ENCODE measurements around the gene USP9X.
A peak's percentile ranks its signal among the peaks of the same experiment; 100 is the strongest.
"Not testable (repeated sequence)": the region's sequence is repeated elsewhere in the genome, so short reads cannot be mapped to it uniquely, and the experiment has no call there.

Gene USP9X

DNA sequence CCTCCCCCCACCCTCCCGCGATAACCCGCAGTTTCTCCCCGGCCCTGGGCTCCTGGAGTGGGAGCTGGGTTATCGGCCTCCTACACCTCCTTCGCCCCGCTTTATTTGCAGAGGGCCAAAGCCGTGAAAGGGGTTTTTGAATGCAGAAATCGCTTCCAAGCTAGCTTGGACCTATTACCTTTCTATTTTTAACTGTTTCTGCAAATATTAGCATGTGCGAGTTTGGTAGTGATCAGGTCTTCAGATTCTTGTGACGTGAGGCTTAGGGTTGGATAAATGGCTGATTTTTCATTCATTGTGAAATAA, 1.3 kb downstream of the USP9X start:
- DNase-seq (ENCODE audit: low read depth): no peak

- DNase-seq (ENCODE audit: low read depth): no peak
These were observed 2.0 kb downstream of the USP9X start for GRCh38 chrX:41087201-41087600.

DNA sequence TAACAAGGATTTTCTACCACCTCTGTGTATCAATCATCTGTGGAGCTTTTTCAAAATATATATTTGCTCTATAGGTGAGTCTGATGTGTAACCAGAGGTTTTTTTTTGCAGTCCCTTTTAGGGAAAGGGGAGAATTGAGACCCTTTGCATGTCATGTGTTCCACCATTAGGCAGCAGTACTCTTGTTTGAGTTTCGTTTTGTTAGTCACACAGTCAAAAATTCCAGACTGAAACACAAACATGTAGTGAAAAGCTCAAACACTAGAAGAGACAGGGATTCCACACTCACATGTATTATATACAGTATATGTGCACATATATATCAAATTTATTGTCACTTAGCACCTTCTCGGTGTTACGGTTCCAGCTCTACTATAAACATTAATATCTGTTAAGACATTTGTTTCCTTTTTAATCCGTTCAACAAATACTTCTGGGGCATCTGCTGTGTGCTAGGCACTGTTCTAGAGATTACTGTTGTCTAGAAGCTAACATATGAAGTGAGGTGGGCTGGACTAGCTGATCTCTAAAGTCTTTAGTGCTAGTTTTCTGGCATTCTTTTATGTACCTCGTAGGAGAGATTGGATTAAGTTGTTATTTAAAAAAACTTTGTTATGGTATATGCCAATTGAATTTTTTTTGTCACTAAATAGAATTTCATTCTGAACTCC, 5.5 kb downstream of the USP9X start:
- no peak for DNase-seq (ENCODE audit: low read depth)

GRCh38 chrX:41092776-41093175, 7.5 kb downstream of the USP9X start:
- DNase-seq (ENCODE audit: low read depth): no peak

GRCh38 chrX:41095174-41095573, 9.9 kb downstream of the USP9X start:
- no peak for DNase-seq (ENCODE audit: low read depth)

DNA sequence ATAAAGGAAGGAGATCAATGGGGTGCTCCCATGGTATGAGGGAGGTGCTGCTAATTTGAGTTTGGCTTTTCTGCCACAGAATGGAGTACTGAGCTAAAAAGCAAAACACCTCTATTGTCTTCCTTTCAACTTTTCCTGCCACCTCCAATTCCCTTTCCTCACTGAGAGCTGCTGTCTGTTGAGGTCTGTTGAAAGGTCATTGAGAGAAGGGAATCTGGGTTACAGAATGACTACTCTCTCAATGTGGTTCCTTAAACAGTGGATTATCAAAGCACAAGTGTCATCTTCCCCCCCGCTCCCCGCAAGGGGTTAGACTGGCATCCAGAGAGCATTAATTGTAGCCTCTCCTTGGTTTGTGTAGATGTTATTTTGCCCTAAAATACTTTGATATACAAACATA, 10.7 kb downstream of the USP9X start:
- no peak for DNase-seq (ENCODE audit: low read depth)

DNA sequence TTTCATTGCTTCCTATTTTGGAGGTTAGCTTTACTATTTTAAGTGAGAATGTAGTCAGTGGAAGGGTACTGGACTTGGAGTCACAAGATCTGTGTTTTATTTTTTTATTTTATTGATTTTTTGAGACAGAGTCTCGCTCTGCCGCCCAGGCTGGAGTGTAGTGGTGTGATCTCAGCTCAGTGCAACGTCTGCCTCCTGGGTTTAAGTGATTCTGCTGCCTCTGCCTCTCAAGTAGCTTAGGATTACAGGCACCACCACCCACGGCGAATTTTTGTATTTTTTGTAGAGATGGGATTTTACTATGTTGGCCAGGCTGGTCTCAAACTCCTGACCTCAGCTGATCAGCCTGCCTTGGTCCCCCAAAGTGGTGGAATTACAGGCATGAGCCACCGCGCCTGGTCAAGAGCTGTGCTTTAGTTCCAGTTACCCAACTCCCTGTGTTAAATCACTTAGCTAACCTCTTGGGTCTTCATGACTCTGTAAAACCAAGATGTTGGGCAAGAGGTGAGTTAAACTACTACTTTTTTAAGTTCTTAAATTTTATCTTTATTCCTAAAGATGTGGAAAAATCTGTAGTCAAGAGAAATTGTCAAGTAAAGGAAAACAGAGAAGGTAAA, 11.2 kb downstream of the USP9X start:
- no peak for DNase-seq (ENCODE audit: low read depth)

DNA sequence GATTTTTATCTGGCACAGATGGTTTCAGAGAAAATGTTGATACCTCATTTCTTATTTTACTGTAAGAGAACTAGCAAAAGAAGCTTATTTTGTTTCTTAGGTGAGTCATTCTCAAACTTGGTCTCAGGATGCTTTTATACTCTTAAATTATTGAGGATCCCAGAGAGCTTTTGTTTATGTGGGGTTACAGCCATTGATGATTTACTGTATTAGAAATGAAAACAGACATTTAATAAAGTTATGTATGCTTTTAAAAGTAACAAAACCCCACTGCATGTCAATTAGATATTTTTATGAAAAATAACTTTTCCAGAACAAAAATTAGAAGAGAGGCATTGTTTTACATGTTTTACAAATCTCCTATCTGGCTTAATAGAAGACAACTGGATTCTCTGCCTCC, 12.1 kb downstream of the USP9X start:
- no peak for DNase-seq (ENCODE audit: low read depth)

DNA sequence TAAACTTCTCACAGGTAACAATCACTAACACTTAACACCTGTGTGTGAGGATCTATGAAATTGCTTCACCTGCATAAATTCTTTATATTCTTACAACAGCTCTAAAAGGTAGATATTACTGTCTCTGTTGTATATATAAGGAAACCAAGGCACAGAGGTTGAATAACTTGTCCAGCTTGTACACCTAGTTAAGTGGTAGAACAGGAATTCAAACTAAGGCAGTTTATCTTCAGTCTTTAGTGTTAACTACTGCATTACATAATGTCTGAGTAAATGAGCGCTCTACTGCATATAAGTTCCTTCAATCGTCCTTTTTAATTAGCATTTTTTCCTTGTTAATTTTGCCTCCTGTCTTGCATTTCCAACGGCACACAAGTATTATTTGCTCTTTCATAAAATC, 15.0 kb downstream of the USP9X start:
- DNase-seq (ENCODE audit: low read depth): no peak

DNA sequence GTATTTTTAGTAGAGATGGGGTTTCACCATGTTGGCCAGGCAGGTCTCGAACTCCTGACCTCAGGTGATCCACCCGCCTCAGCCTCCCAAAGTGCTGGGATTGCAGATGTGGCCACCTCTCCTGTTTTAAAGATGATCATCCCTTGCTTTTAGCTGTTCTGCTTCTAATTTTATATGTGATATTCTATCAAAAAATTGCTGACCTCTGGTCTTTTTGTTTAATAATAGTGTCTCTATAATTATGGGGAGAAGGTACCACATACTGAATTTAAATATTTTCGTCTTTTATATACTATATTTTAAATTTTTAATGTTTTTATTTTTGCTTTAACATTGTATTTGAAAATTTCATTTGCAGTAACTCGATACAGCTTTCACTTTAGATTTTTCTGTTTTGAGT, 15.6 kb downstream of the USP9X start:
- no peak for DNase-seq (ENCODE audit: low read depth)

DNA sequence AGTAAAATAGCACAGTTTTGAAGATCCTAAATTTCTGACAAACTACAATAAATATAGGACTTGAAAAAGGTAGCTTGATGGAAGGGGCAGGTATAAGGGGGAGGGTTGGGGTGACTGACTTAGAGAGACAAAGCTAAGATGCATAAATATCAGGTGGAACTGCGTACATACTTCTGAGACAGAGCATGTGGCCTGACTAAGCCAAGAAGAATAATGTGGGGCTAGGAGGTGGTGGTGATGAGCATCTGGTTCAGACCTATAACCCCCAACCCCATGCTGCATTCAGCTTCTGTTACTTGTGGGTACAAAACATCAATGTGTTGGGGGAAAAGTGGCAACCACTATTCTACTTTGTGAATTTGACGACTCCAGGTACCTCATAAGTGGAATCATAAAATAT, 19.8 kb downstream of the USP9X start:
- no peak for DNase-seq (ENCODE audit: low read depth)

- not testable (repeated sequence) for DNase-seq (ENCODE audit: low read depth)
These were observed 21.0 kb downstream of the USP9X start for GRCh38 chrX:41106257-41106656.

DNA sequence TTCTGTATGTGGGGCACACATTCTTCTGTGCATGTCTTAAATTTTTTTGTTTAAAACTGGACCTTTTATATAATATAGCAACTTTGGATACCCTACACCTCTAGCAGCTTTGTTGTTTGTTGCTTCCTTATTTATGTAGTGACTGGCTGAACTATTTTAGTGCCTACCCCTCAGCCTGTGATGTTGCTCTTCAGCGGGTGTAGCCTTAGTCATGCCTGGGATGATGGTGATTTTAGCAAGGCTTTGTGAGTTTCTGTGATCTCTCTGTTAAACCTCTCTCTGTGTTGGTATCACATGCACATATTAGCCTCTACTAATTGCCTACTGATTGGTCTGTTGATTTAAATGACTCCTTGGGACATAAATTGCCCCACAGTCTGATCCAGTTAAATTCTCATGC, 22.8 kb downstream of the USP9X start:
- DNase-seq (ENCODE audit: low read depth): no peak

- DNase-seq (ENCODE audit: low read depth): no peak
These were observed 23.4 kb downstream of the USP9X start for GRCh38 chrX:41108463-41109205.

- no peak for DNase-seq (ENCODE audit: low read depth)
These were observed 25.8 kb downstream of the USP9X start for GRCh38 chrX:41110801-41111625.

DNA sequence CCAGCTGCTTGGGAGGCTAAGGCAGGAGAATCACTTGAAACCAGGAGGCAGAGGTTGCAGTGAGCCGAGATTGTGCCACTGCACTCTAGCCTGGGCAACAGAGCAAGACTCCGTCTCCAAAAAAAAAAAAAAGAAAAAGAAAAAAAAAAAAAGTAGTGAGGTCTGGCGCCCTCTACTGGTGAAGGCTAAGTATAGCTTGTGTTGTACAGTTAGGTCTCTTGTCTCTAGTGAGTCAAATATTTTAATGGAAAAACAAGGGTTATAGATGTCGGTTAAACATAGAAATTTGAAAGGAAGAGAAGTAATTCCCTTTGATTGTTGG, 29.8 kb downstream of the USP9X start:
- peak; percentile 10 for DNase-seq (ENCODE audit: low read depth)

- no peak for DNase-seq (ENCODE audit: low read depth)
These were observed 31.7 kb downstream of the USP9X start for GRCh38 chrX:41116948-41117347.

DNA sequence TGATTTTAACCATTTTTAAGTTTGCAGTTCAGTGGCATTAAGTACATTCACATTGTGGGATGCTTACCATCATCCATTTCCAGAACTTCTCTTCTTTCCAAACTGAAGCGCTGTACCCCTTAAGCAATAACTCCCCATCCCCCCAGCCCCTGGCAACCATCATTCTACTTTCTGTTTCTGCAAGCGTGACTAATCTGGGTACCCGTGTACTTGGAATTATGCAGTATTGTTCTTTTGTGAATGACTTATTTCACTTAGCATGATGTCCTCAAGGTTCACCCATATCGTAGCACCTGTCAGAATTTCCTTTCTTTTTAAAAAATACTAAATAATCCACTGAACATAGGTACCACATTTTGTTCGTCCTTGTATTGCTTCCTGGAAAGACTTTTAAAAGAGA, 32.9 kb downstream of the USP9X start:
- no peak for DNase-seq (ENCODE audit: low read depth)

- DNase-seq (ENCODE audit: low read depth): no peak
These were observed 34.6 kb downstream of the USP9X start for GRCh38 chrX:41119803-41120202.

GRCh38 chrX:41121766-41122165, 36.5 kb downstream of the USP9X start:
- no peak for DNase-seq (ENCODE audit: low read depth)

GRCh38 chrX:41122664-41123257, 37.5 kb downstream of the USP9X start:
- DNase-seq (ENCODE audit: low read depth): no peak

DNA sequence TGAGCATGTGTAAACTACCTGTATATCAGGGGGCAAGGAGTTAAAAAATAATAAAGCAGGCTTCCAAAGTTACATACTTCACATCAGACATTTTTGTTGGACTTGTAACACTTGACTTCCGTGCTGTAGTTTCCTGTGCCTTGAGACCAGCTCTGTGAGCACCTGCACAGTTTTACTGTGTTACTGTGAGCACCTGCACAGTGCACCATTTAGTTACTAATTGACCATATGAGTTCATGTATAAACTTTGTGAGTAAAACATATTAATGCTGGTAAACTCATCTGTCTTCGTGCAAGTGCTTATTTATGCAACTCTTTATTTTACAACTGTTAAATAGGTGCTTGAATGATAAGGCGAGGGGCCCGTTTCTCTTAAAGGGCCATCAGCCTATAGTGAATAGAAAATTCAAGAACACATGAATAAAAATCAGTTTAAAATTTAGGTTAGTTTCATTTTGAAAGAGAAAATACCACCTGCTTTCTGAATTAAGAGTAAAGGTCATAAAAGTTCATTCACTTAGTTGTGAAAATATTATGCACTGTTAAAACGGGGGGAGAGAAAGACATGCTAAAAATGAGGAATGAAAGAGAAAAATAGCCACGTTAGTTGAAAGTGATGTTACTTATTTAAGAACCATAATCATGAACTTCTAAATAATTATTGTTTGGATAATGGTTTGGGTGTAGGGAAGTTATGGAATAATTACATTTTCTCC, 42.4 kb downstream of the USP9X start:
- DNase-seq (ENCODE audit: low read depth): no peak
